ENCODE data around the gene IFITM1. TPM values are rescaled to one million over a fixed set of nuclear protein-coding genes. Genes with fewer than 3 reads are reported as not detected.

IFITM1 gene
- total and polyA plus RNA-seq, 9 of the 15 experiments (the other 6 are each of a cell fraction or from before 2014, with no cell fraction given): 691 to 5,579 (median 974) TPM

- TF ChIP-seq HBP1 (CRISPR knock-in tag; IDR thresholded peaks at IDR 0.05): peak; percentile 3; the same call in 1 of the 2 replicates
- peak; percentile 89 for TF ChIP-seq VEZF1 (CRISPR knock-in tag; IDR thresholded peaks at IDR 0.05)
- 0 out of 2 replicates have a peak, but pooled peaks have one; percentile 6 for TF ChIP-seq RB1 (IDR thresholded peaks at IDR 0.05; ENCODE audit: low read depth)
- peak; percentile 92 for TF ChIP-seq ZNF197 (CRISPR knock-in tag; IDR thresholded peaks at IDR 0.05; ENCODE audit: low read depth)
- no peak for TF ChIP-seq HEY1 (CRISPR knock-in tag; IDR thresholded peaks at IDR 0.05; ENCODE audit: borderline replicate concordance)
- TF ChIP-seq SMARCA4 (IDR thresholded peaks at IDR 0.05): no peak
- no peak for TF ChIP-seq ZNF75A (CRISPR knock-in tag; IDR thresholded peaks at IDR 0.05)
- no peak for TF ChIP-seq ARNT (IDR thresholded peaks at IDR 0.05)
- no peak for TF ChIP-seq SMARCE1 (IDR thresholded peaks at IDR 0.05)
- TF ChIP-seq IFI16 (CRISPR knock-in tag; IDR thresholded peaks at IDR 0.05): 0 out of 2 replicates have a peak, but pooled peaks have one; percentile 33
- TF ChIP-seq HMBOX1 (IDR thresholded peaks at IDR 0.05): no peak
- peak; percentile 17; the same call in 1 of the 2 replicates for TF ChIP-seq TCF3 (CRISPR knock-in tag; IDR thresholded peaks at IDR 0.05)
- TF ChIP-seq RAD51 (IDR thresholded peaks at IDR 0.05; ENCODE audit: borderline replicate concordance, low read depth): 0 out of 2 replicates have a peak, but pooled peaks have one; percentile 8
- peak; percentile 72; the same call in 1 of the 2 replicates for TF ChIP-seq ZNF644 (tag; IDR thresholded peaks at IDR 0.05; ENCODE audit: low read depth)
- no peak for TF ChIP-seq OTX1 (CRISPR knock-in tag; IDR thresholded peaks at IDR 0.05)
- TF ChIP-seq POLR2G (IDR thresholded peaks at IDR 0.05; ENCODE audit: low read depth, low read length): peak; percentile 87
- TF ChIP-seq TSC22D4 (tag; IDR thresholded peaks at IDR 0.05): no peak
- no peak for TF ChIP-seq ZBTB43 (CRISPR knock-in tag; IDR thresholded peaks at IDR 0.05)
- no peak for TF ChIP-seq ZNF655 (CRISPR knock-in tag; IDR thresholded peaks at IDR 0.05)
- no peak for TF ChIP-seq TFE3 (CRISPR knock-in tag; IDR thresholded peaks at IDR 0.05)
Observed at GRCh38 chr11:355581-356458, 42.0 kb downstream of the IFITM1 start (continued).

Measured in K562 (cell line).